HCEC 1CT (cell line): ENCODE data around the gene CYP21A2.
"Not testable (repeated sequence)": the region's sequence is repeated elsewhere in the genome, so short reads cannot be mapped to it uniquely, and the experiment has no call there.

Source experiments
- DNase-seq: peaks from one replicate; pipeline ENCODE4 v3.0.0-alpha.2; 2017

Gene CYP21A2

DNA sequence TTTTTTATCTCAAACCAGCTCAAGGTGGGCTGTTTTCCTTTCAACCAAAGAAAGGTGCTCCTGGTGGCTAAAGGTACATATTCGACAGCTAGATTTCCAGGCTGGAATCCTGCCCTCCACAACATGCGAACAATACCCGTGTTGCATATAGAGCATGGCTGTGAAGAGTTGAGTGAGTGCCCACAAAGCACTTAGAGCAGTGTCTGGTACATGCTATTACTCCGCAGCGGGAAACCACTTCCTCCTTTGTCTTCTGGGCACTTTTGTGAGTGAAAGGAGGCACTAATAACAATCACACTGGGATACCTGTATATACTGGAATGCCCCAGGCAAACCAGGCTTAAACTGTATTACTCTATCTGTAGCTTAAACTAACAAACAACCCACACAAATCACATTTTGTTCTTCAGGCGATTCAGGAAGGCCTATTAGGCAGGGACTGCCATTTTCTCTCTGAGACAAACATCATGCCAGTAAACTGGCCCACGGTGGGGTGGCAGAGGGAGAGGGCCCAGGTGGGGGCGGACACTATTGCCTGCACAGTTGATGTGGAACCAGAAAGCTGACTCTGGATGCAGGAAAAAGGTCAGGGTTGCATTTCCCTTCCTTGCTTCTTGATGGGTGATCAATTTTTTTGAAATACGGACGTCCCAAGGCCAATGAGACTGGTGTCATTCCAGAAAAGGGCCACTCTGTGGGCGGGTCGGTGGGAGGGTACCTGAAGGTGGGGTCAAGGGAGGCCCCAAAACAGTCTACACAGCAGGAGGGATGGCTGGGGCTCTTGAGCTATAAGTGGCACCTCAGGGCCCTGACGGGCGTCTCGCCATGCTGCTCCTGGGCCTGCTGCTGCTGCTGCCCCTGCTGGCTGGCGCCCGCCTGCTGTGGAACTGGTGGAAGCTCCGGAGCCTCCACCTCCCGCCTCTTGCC is at the start of gene CYP21A2:
TSS of gene CYP21A2 (plus strand) at position 818 of the 927 bp plus-strand sequence. CDS start at position 826, 8 bp downstream.
- not testable (repeated sequence) for DNase-seq

DNA sequence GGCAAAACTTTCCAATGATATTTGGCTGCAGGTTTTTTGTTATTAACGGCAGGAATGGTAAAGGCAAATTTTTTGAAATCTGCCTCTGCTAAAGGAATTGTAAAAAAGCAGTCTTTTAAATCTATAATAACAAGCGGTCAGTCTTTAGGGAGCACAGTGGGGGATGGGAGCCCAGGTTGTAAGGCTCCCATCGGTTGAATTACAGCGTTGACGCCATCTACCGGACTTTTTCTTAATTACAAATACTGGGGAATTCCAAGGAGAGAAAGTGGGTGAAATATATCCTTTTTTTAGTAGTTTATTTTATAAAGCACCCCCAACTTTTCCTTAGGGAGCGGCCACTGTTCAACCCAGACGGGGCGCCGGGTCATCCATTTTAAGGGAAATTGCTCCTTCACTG is 48.9 kb upstream of the CYP21A2 start:
- not testable (repeated sequence) for DNase-seq

DNA sequence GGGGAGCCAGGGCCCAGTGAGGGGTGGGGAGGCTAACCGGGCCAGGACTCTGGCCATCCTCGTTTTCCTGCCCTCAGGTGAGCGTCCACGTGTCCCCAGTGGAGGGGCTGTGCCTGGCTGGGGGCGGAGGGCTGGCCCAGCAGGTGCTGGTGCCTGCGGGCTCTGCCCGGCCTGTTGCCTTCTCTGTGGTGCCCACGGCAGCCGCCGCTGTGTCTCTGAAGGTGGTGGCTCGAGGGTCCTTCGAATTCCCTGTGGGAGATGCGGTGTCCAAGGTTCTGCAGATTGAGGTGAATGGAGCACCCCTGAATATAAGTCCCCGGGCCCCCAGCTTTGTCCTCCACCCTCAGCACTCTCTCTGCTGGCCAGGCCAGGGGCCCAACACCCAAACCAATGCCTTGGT is 43.8 kb upstream of the CYP21A2 start:
- DNase-seq, result not testable (repeated sequence)

DNA sequence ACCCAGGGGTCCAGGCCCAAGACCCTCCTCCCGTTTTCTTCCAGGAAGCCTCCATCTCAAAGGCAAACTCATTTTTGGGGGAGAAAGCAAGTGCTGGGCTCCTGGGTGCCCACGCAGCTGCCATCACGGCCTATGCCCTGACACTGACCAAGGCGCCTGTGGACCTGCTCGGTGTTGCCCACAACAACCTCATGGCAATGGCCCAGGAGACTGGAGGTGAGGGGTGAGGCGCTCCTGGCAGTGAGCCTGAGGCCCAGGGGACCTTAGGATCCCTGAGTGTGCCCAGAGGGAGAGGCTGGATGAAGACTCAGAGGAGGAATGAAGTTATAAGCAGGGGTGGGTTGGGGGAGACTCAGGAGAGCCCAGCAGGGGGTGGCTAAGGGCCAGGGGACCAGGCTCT is 41.8 kb upstream of the CYP21A2 start:
- DNase-seq, result not testable (repeated sequence)

DNA sequence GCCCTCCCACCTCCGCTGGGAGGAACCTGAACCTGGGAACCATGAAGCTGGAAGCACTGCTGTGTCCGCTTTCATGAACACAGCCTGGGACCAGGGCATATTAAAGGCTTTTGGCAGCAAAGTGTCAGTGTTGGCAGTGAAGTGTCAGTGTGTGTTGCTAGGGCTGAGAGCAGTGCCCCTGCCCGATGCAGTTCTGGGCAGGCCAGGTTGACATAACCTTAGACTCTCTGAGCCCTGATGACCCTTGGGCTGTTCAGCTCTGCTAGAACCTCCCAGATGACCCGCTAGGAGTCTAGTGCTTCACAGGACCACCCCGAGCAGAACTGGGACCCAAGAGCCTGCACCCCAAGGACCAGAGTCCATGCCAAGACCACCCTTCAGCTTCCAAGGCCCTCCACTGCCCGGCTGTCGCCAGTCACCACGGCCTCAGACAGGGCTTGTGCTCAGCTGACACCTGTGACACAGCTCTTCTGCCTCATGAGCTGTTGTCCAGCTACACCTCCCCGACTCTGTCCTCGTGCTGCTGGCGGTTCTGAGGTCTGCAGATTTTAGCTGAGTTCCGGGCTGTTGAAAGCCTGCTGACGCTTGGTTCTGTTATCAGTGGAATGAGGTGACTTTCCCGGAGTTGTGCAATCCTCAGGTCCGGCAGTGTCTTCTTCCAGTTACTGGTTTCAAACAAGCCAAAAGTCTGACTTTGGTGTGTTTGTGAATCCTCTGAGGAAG is 35.5 kb upstream of the CYP21A2 start:
- not testable (repeated sequence) for DNase-seq

DNA sequence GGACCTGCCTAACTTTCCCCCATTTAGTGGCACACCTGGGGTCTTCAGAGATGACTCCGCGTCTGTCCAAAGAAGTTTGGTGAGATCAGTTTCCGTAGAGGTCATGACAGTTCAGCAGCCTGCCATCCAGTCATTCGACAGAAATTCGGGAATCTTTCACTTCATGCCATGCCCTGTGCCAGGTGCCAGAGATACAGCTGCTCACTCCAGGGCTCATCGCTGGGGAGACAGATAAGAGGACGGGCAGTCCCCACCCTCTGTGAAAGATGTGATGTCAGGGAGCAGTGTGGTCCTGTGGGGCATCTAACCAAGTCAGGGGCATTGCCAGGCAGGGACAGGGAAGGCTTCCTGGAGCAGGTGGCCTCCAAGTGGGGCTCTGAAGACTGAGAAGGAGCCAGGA is 34.9 kb upstream of the CYP21A2 start:
- DNase-seq, result not testable (repeated sequence)

DNA sequence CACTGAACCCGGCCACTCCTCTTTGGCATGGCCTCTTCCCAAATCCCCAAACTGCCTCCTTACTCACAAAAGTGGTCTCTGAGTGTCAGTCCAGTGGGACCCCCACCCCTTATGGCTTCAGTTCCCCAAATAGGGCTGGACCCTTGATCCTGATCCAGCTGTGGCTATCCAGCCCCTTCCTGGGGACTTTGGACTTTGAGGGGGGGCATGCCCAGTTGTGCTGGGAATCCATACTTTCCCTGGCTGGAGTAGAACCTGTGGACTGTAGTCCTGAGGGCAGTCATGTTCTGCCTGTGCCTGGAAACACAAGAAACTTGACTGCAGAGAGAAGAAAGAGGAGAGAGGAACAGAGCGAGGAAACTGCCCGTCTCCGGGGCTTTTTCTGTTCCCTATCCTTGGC is 33.8 kb upstream of the CYP21A2 start:
- DNase-seq, result not testable (repeated sequence)

DNA sequence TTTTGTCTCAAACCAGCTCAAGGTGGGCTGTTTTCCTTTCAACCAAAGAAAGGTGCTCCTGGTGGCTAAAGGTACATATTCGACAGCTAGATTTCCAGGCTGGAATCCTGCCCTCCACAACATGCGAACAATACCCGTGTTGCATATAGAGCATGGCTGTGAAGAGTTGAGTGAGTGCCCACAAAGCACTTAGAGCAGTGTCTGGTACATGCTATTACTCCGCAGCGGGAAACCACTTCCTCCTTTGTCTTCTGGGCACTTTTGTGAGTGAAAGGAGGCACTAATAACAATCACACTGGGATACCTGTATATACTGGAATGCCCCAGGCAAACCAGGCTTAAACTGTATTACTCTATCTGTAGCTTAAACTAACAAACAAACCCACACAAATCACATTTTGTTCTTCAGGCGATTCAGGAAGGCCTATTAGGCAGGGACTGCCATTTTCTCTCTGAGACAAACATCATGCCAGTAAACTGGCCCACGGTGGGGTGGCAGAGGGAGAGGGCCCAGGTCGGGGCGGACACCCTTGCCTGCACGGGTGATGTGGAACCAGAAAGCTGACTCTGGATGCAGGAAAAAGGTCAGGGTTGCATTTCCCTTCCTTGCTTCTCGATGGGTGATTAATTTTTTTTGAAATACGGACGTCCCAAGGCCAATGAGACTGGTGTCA is 33.2 kb upstream of the CYP21A2 start:
- DNase-seq, result not testable (repeated sequence)

DNA sequence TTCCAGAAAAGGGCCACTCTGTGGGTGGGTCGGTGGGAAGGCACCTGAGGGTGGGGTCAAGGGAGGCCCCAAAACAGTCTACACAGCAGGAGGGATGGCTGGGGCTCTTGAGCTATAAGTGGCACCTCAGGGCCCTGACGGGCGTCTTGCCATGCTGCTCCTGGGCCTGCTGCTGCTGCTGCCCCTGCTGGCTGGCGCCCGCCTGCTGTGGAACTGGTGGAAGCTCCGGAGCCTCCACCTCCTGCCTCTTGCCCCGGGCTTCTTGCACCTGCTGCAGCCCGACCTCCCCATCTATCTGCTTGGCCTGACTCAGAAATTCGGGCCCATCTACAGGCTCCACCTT is 32.7 kb upstream of the CYP21A2 start:
- DNase-seq, result not testable (repeated sequence)

DNA sequence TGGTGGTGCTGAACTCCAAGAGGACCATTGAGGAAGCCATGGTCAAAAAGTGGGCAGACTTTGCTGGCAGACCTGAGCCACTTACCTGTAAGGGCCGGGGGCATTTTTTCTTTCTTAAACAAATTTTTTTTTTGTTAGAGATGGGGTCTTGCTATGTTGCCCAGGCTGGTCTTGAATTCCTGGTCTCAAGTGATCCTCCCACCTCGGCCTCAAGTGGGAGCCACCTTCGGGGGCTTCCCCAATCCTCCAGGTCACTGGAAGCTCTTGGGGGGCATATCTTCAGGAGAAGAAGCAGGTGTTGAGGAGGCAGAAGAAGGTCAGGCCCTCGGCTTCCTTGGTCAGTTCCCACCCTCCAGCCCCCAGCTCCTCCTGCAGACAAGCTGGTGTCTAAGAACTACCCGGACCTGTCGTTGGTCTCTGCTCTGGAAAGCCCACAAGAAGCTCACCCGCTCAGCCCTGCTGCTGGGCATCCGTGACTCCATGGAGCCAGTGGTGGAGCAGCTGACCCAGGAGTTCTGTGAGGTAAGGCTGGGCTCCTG is 32.2 kb upstream of the CYP21A2 start:
- not testable (repeated sequence) for DNase-seq

DNA sequence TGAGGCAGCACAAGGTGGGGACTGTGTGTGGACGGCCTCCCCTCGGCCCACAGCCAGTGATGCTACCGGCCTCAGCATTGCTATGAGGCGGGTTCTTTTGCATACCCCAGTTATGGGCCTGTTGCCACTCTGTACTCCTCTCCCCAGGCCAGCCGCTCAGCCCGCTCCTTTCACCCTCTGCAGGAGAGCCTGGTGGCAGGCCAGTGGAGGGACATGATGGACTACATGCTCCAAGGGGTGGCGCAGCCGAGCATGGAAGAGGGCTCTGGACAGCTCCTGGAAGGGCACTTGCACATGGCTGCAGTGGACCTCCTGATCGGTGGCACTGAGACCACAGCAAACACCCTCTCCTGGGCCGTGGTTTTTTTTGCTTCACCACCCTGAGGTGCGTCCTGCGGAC is 31.1 kb upstream of the CYP21A2 start:
- DNase-seq, result not testable (repeated sequence)

DNA sequence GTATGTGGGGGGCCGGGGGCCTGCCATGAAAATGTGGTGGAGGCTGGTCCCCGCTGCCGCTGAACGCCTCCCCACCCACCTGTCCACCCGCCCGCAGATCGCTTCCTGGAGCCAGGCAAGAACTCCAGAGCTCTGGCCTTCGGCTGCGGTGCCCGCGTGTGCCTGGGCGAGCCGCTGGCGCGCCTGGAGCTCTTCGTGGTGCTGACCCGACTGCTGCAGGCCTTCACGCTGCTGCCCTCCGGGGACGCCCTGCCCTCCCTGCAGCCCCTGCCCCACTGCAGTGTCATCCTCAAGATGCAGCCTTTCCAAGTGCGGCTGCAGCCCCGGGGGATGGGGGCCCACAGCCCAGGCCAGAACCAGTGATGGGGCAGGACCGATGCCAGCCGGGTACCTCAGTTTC is 30.2 kb upstream of the CYP21A2 start:
- not testable (repeated sequence) for DNase-seq

DNA sequence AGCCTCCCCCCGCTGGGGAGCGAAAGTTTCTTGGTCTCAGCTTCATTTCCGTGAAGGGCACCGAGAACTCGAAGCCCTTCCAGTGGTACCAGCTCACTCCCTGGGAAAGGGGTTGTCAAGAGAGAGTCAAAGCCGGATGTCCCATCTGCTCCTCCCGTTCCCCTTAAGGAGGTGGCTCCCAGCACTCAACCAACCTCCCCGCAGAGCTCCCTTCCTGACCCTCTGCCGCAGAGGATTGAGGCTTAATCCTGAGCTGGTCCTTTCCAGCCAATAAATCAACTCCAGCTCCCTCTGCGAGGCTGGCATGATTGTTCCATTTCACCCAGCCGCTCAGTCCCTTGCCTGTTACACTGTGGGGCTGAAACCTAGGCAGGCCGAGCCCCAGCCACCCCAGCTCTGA is 29.6 kb upstream of the CYP21A2 start:
- DNase-seq, result not testable (repeated sequence)

DNA sequence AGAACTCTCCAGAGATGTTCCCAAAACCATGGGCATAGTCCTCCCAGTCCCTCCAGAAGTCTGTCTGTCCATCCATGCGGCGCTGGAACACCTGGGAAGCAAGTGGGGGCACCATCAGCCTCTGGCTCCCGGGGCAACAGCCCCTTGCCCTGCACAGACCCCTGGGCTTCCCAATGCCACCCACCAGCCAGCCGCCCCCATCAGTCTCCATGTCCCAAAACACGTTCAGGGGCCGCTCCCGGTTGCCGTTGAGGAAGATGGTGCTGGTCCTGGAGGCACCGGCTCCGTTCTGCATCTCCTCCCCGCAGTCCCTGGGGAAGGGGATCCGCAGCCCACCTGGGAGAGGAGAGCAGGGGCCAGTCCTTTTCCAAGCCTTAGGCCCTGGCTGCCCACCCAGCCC is 28.7 kb upstream of the CYP21A2 start:
- DNase-seq, result not testable (repeated sequence)

DNA sequence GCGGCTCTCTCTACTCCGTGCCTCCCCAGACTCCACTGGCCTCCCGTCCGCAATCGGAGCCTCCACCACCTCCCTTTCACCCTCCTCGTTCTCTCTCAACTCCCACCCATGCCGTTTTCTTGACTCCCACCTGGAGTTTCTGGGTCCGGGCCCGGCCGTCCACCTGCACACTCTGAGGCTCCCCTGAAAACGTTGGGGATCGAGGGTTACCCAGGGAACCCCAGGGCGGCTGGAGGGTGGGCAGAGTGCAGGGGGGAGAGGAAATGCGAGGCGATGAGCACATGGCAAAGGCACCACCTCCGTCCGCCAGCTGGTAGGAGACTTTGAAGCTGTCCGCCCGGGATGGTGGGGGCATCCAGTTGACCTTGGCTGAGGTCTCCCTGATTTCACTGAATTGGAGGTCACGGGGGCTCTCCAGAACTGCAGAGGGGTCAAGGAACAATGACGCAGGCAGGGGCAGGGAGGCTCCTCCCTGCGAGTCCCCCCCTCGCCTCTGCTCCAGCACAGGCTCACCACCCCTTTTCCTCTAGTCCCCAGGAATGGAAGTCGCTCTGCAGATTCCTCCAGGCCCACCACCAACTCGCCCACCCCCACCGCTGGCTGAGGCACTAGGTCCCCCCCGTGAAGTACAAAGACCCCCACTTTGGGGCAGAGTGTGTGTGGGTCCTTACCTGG is 27.2 kb upstream of the CYP21A2 start:
- DNase-seq, result not testable (repeated sequence)

DNA sequence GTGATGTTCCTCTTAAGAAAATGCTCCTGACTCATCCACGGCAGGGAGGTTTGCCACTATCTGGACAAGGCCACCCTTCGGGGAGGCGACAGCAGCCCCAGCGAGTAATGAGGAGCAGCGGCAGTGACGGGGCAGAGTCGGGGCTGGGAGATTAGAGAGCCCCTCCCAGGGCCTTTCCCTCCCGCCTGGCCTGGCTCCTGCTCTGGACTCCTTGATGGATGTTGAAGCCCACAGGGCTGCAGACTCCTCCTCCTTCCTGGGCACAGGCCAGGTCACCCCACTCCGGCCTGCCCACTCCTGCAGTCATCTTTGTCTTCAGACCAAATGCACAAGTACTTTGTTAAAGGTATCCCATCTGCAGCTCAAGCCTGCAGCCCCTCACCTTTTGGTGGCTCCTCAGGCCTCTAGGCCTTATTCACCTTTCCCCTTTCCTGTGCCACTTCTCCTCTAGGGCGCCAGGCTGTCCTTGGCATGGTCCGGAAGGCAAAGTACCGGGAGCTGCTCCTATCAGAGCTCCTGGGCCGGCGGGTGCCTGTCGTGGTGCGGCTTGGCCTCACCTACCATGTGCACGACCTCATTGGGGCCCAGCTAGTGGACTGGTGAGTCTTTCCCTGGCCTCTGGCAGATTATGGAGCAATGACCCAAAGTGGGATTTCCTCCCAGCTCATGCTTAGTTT is 25.1 kb upstream of the CYP21A2 start:
- not testable (repeated sequence) for DNase-seq

DNA sequence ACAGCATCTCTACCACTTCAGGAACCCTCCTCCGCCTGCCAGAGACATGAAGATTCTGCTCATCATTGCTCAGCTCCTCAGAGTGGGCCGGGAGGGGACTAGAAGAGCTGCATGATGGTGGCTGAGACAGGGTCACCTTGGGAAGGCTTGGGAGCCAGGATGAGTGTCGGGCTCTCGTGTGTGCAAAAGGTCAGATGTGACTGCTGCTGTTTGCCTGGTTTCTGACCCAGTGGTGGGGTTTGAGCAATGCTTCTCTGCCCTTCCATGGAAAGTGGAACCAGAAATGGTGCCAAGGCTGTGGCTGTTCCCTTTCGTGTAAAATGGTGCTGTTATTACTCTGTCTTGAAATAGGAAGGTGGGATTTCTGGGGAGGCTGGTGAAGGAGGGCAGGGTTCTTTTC is 24.5 kb upstream of the CYP21A2 start:
- DNase-seq, result not testable (repeated sequence)

DNA sequence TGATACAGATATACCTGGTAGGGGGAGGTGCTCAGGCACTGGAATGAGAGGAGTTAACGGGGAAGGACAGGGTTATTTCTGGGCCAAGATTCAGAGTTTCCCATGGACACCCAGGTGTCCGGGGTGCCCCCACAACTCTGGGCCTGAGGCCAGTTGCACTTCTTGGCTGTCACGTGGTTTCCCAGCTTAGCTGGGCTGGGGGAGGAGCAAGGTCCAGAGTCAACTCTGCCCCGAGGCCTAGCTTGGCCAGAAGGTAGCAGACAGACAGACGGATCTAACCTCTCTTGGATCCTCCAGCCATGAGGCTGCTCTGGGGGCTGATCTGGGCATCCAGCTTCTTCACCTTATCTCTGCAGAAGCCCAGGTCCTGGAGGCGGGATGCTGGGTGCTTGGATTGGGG is 23.7 kb upstream of the CYP21A2 start, which contains the start of gene C4B:
TSS of gene C4B (plus strand) at position 249 of the 400 bp plus-strand sequence. CDS start at position 300, 51 bp downstream.
- DNase-seq, result not testable (repeated sequence)

DNA sequence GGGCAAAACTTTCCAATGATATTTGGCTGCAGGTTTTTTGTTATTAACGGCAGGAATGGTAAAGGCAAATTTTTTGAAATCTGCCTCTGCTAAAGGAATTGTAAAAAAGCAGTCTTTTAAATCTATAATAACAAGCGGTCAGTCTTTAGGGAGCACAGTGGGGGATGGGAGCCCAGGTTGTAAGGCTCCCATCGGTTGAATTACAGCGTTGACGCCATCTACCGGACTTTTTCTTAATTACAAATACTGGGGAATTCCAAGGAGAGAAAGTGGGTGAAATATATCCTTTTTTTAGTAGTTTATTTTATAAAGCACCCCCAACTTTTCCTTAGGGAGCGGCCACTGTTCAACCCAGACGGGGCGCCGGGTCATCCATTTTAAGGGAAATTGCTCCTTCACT is 16.1 kb upstream of the CYP21A2 start:
- DNase-seq, result not testable (repeated sequence)

DNA sequence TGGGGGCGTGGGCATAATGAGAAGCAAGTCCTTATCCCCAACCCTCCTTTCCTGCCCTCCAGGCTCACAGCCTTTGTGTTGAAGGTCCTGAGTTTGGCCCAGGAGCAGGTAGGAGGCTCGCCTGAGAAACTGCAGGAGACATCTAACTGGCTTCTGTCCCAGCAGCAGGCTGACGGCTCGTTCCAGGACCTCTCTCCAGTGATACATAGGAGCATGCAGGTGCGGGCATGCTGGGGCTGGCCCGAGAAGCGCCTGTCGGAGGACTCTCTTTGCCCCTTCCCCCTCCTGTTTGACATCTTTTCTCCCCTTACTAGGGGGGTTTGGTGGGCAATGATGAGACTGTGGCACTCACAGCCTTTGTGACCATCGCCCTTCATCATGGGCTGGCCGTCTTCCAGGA is 9.6 kb upstream of the CYP21A2 start:
- DNase-seq, result not testable (repeated sequence)

DNA sequence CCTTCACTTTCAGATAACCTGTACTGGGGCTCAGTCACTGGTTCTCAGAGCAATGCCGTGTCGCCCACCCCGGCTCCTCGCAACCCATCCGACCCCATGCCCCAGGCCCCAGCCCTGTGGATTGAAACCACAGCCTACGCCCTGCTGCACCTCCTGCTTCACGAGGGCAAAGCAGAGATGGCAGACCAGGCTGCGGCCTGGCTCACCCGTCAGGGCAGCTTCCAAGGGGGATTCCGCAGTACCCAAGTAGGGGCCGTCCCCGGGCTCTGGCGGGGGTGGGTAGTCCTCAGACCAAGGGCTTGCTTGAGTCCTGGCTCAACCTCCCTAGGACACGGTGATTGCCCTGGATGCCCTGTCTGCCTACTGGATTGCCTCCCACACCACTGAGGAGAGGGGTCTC is 8.7 kb upstream of the CYP21A2 start:
- not testable (repeated sequence) for DNase-seq
